Astrocyte (in vitro differentiated cells and primary cell): ENCODE measurements around the gene ANKS1A. TPM values are rescaled to one million over a fixed set of nuclear protein-coding genes. Genes with fewer than 3 reads are reported as not detected.

Source experiments
- DNase-seq: peaks from one replicate; pipeline ENCODE4 v3.0.0-alpha.2; 2010; ENCODE audit warnings: low read depth
- FAIRE-seq: peaks from 2 replicates; lab custom pipeline; 2011; peaks lifted over from hg19 to GRCh38; lab: Jason Lieb, UNC
- H2AFZ ChIP-seq: 2 replicates; pipeline ENCODE4 v1.6.0; 2012; ENCODE audit warnings: low read depth, low read length, inconsistent platforms
- H3K27ac ChIP-seq: 2 replicates; pipeline ENCODE4 v1.5.1; 2011; ENCODE audit warnings: low read depth, low read length, inconsistent platforms
- H3K27me3 ChIP-seq: 2 replicates; pipeline ENCODE4 v1.6.0; 2011; ENCODE audit warnings: low read length, inconsistent platforms; ENCODE audit not compliant: insufficient read depth
- H3K36me3 ChIP-seq: 2 replicates; pipeline ENCODE4 v1.5.1; 2011; ENCODE audit warnings: low read length, inconsistent platforms; ENCODE audit not compliant: insufficient read depth
- H3K4me1 ChIP-seq: 2 replicates; pipeline ENCODE4 v1.5.1; 2011; ENCODE audit warnings: low read length, inconsistent platforms; ENCODE audit not compliant: insufficient read depth
- H3K4me2 ChIP-seq: 2 replicates; pipeline ENCODE4 v1.6.0; 2012; ENCODE audit warnings: low read length, inconsistent platforms
- H3K4me3 ChIP-seq: 2 replicates; pipeline ENCODE4 v1.5.1; 2011; ENCODE audit warnings: low read depth, mild to moderate bottlenecking, low read length, inconsistent platforms; ENCODE audit not compliant: insufficient read depth
- H3K79me2 ChIP-seq: 2 replicates; pipeline ENCODE4 v1.6.0; 2012; ENCODE audit warnings: mild to moderate bottlenecking, low read length, inconsistent platforms; ENCODE audit not compliant: insufficient read depth
- H3K9ac ChIP-seq: 2 replicates; pipeline ENCODE4 v1.6.0; 2012; ENCODE audit warnings: mild to moderate bottlenecking, low read length, inconsistent platforms
- H3K9me3 ChIP-seq: 2 replicates; pipeline ENCODE4 v1.5.1; 2012; ENCODE audit warnings: low read depth, mild to moderate bottlenecking, low read length, inconsistent platforms; ENCODE audit not compliant: insufficient read depth
- H4K20me1 ChIP-seq: 2 replicates; pipeline ENCODE4 v1.6.0; 2012; ENCODE audit warnings: low read length, inconsistent platforms; ENCODE audit not compliant: insufficient read depth
- H3K27ac Mint-ChIP-seq: one replicate; pipeline ENCODE4 v1.8.0; 2021; ENCODE audit warnings: mild to moderate bottlenecking, mixed read lengths; ENCODE audit not compliant: unreplicated experiment
- H3K27me3 Mint-ChIP-seq: one replicate; pipeline ENCODE4 v1.8.0; 2021; ENCODE audit warnings: low read depth, mixed read lengths; ENCODE audit not compliant: unreplicated experiment
- H3K36me3 Mint-ChIP-seq: one replicate; pipeline ENCODE4 v1.8.0; 2021; ENCODE audit warnings: low read depth, mixed read lengths; ENCODE audit not compliant: unreplicated experiment
- H3K4me1 Mint-ChIP-seq: one replicate; pipeline ENCODE4 v1.8.0; 2021; ENCODE audit warnings: low read depth, mixed read lengths; ENCODE audit not compliant: unreplicated experiment
- H3K4me3 Mint-ChIP-seq: one replicate; pipeline ENCODE4 v1.8.0; 2021; ENCODE audit warnings: mild to moderate bottlenecking, moderate library complexity, mixed read lengths; ENCODE audit not compliant: unreplicated experiment
- H3K9me3 Mint-ChIP-seq: one replicate; pipeline ENCODE4 v1.8.0; 2021; ENCODE audit warnings: mild to moderate bottlenecking, mixed read lengths; ENCODE audit not compliant: unreplicated experiment
- CTCF ChIP-seq: IDR thresholded peaks from 2 replicates; pipeline ENCODE4 v1.5.1; 2011; ENCODE audit warnings: low read depth, mild to moderate bottlenecking, inconsistent platforms, low read length, moderate library complexity; ENCODE audit not compliant: insufficient read depth
- EZH2 ChIP-seq: IDR thresholded peaks from 2 replicates; pipeline ENCODE4 v1.6.1; 2012; ENCODE audit warnings: mild to moderate bottlenecking, low read length, inconsistent platforms; ENCODE audit not compliant: insufficient read depth
- total RNA-seq: library from RNA; stranded (reverse); gene quantifications from 2 replicates; pipeline ENCODE4 v1.2.1, GENCODE V29; 2021

ANKS1A gene
- total RNA-seq, 1 donor from 2014 or later, result 18.0 TPM

GRCh38 chr6:35062676-35063574 lies 173.9 kb downstream of the ANKS1A start:
- Mint-ChIP-seq H3K4me1 (no peaks in the 10 kb centered on the region), H3K9me3 (no peaks in the 10 kb centered on the region), H3K36me3 (peaks cover 28% of the 10 kb centered on the region), H3K27me3 (no peaks in the 10 kb centered on the region), H3K4me3 (no peak overlapping the region), H3K27ac (no peak overlapping the region)
- Histone ChIP-seq H2AFZ (no peak overlapping the region), H3K9ac (no peak overlapping the region), H4K20me1 (no peaks in the 10 kb centered on the region), H3K79me2 (no peaks in the 10 kb centered on the region), H3K4me2 (no peak overlapping the region), H3K27me3 (no peaks in the 10 kb centered on the region), H3K36me3 (no peaks in the 10 kb centered on the region), H3K9me3 (no peaks in the 10 kb centered on the region), H3K4me1 (peaks cover 13% of the 10 kb centered on the region), H3K4me3 (no peak overlapping the region), H3K27ac (no peak overlapping the region)
- no peak for FAIRE-seq
- no peak for TF ChIP-seq EZH2
- no peak for TF ChIP-seq CTCF
- DNase-seq, result no peak

- TF ChIP-seq CTCF (no peak), EZH2 (no peak)
- no peaks in the 10 kb centered on the region for H4K20me1 ChIP-seq
- H3K9me3 ChIP-seq, result no peaks in the 10 kb centered on the region
- no peaks in the 10 kb centered on the region for H3K4me1 Mint-ChIP-seq
- peaks cover 26% of the 10 kb centered on the region for H3K36me3 Mint-ChIP-seq
- H3K27me3 Mint-ChIP-seq, result no peaks in the 10 kb centered on the region
- H3K4me3 Mint-ChIP-seq, result no peak overlapping the region
- FAIRE-seq (no peak), DNase-seq (no peak)
- H2AFZ ChIP-seq, result no peak overlapping the region
- H3K27me3 ChIP-seq, result no peaks in the 10 kb centered on the region
- no peaks in the 10 kb centered on the region for H3K79me2 ChIP-seq
- H3K4me2 ChIP-seq, result no peak overlapping the region
- no peak overlapping the region for H3K9ac ChIP-seq
- H3K9me3 Mint-ChIP-seq, result no peaks in the 10 kb centered on the region
- no peak overlapping the region for H3K4me3 ChIP-seq
- peaks cover 13% of the 10 kb centered on the region for H3K4me1 ChIP-seq
- no peaks in the 10 kb centered on the region for H3K36me3 ChIP-seq
- H3K27ac Mint-ChIP-seq, result no peak overlapping the region
- H3K27ac ChIP-seq, result no peak overlapping the region
These were observed 174.7 kb downstream of the ANKS1A start for GRCh38 chr6:35063701-35064280.

- no peak overlapping the region for H3K9ac ChIP-seq
- peaks cover 13% of the 10 kb centered on the region for H3K4me1 ChIP-seq
- Mint-ChIP-seq H3K36me3 (peaks cover 24% of the 10 kb centered on the region), H3K9me3 (no peaks in the 10 kb centered on the region), H3K27ac (no peak overlapping the region), H3K27me3 (no peaks in the 10 kb centered on the region), H3K4me1 (no peaks in the 10 kb centered on the region), H3K4me3 (no peak overlapping the region)
- FAIRE-seq (no peak), DNase-seq (no peak)
- no peak overlapping the region for H3K27ac ChIP-seq
- no peak overlapping the region for H2AFZ ChIP-seq
- H3K36me3 ChIP-seq, result no peaks in the 10 kb centered on the region
- H3K4me3 ChIP-seq, result no peak overlapping the region
- H3K79me2 ChIP-seq, result no peaks in the 10 kb centered on the region
- no peaks in the 10 kb centered on the region for H3K27me3 ChIP-seq
- no peaks in the 10 kb centered on the region for H4K20me1 ChIP-seq
- H3K4me2 ChIP-seq, result no peak overlapping the region
- TF ChIP-seq CTCF (no peak), EZH2 (no peak)
- H3K9me3 ChIP-seq, result no peaks in the 10 kb centered on the region
These were observed 175.2 kb downstream of the ANKS1A start for GRCh38 chr6:35064290-35064689.
